ENCODE results near the gene USP31. TPM values are rescaled to one million over a fixed set of nuclear protein-coding genes. Genes with fewer than 3 reads are reported as not detected.

The USP31 gene
- total and polyA plus RNA-seq, 2 of the 13 experiments (the other 11 are each of a cell fraction or from before 2014, with no cell fraction given), result 22.5 to 23.3 TPM

- TF ChIP-seq, protein P1, sequence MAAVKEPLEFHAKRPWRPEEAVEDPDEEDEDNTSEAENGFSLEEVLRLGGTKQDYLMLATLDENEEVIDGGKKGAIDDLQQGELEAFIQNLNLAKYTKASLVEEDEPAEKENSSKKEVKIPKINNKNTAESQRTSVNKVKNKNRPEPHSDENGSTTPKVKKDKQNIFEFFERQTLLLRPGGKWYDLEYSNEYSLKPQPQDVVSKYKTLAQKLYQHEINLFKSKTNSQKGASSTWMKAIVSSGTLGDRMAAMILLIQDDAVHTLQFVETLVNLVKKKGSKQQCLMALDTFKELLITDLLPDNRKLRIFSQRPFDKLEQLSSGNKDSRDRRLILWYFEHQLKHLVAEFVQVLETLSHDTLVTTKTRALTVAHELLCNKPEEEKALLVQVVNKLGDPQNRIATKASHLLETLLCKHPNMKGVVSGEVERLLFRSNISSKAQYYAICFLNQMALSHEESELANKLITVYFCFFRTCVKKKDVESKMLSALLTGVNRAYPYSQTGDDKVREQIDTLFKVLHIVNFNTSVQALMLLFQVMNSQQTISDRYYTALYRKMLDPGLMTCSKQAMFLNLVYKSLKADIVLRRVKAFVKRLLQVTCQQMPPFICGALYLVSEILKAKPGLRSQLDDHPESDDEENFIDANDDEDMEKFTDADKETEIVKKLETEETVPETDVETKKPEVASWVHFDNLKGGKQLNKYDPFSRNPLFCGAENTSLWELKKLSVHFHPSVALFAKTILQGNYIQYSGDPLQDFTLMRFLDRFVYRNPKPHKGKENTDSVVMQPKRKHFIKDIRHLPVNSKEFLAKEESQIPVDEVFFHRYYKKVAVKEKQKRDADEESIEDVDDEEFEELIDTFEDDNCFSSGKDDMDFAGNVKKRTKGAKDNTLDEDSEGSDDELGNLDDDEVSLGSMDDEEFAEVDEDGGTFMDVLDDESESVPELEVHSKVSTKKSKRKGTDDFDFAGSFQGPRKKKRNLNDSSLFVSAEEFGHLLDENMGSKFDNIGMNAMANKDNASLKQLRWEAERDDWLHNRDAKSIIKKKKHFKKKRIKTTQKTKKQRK (IDR thresholded peaks at IDR 0.05; ENCODE audit: low read length), result no peak
- TF ChIP-seq CHD4 (IDR thresholded peaks at IDR 0.05; ENCODE audit: borderline replicate concordance, low read length) (no peak; the same call in 1 of the 2 replicates), SALL2 (CRISPR knock-in tag; IDR thresholded peaks at IDR 0.05) (no peak), ZFP41 (CRISPR knock-in tag; IDR thresholded peaks at IDR 0.05; ENCODE audit: borderline replicate concordance) (peak; percentile 63; the same call in 1 of the 2 replicates), MED8 (CRISPR knock-in tag; IDR thresholded peaks at IDR 0.05; ENCODE audit: insufficient replicate concordance) (no peak), HMG20B (CRISPR knock-in tag; conservative IDR thresholded peaks at IDR 0.05) (no peak), PITX1 (CRISPR knock-in tag; IDR thresholded peaks at IDR 0.05) (0 out of 2 replicates have a peak, but pooled peaks have one; percentile 10), RBM22 (optimal IDR thresholded peaks at IDR 0.05; ENCODE audit: low read length) (peak; percentile 30), HNRNPH1 (optimal IDR thresholded peaks at IDR 0.05; ENCODE audit: low read depth, low read length) (no peak), MIER3 (CRISPR knock-in tag; IDR thresholded peaks at IDR 0.05; ENCODE audit: borderline replicate concordance) (peak; percentile 17; the same call in 1 of the 2 replicates), ZFP36 (IDR thresholded peaks at IDR 0.05; ENCODE audit: borderline replicate concordance, low read depth, low read length, partially characterized antibody) (no peak), ZSCAN21 (CRISPR knock-in tag; IDR thresholded peaks at IDR 0.05; ENCODE audit: borderline replicate concordance) (peak; percentile 50), TEAD3 (CRISPR knock-in tag; optimal IDR thresholded peaks at IDR 0.05; ENCODE audit: borderline replicate concordance) (peak; percentile 45), JUNB (CRISPR knock-in tag; IDR thresholded peaks at IDR 0.05; ENCODE audit: borderline replicate concordance) (no peak), PLRG1 (conservative IDR thresholded peaks at IDR 0.05) (no peak), ZNF629 (CRISPR knock-in tag; conservative IDR thresholded peaks at IDR 0.05) (no peak), IRF1 (CRISPR knock-in tag; IDR thresholded peaks at IDR 0.05; ENCODE audit: low read depth) (no peak), TARDBP (CRISPR knock-in tag; IDR thresholded peaks at IDR 0.05) (no peak), SMARCC2 (IDR thresholded peaks at IDR 0.05) (no peak), ZNF652 (CRISPR knock-in tag; IDR thresholded peaks at IDR 0.05; ENCODE audit: borderline replicate concordance, low read depth) (peak; percentile 7; the same call in 1 of the 2 replicates)
- TF ChIP-seq, protein P2, sequence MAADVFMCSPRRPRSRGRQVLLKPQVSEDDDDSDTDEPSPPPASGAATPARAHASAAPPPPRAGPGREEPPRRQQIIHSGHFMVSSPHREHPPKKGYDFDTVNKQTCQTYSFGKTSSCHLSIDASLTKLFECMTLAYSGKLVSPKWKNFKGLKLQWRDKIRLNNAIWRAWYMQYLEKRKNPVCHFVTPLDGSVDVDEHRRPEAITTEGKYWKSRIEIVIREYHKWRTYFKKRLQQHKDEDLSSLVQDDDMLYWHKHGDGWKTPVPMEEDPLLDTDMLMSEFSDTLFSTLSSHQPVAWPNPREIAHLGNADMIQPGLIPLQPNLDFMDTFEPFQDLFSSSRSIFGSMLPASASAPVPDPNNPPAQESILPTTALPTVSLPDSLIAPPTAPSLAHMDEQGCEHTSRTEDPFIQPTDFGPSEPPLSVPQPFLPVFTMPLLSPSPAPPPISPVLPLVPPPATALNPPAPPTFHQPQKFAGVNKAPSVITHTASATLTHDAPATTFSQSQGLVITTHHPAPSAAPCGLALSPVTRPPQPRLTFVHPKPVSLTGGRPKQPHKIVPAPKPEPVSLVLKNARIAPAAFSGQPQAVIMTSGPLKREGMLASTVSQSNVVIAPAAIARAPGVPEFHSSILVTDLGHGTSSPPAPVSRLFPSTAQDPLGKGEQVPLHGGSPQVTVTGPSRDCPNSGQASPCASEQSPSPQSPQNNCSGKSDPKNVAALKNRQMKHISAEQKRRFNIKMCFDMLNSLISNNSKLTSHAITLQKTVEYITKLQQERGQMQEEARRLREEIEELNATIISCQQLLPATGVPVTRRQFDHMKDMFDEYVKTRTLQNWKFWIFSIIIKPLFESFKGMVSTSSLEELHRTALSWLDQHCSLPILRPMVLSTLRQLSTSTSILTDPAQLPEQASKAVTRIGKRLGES (CRISPR knock-in tag; IDR thresholded peaks at IDR 0.05; ENCODE audit: borderline replicate concordance), result no peak
- TF ChIP-seq, protein P3, sequence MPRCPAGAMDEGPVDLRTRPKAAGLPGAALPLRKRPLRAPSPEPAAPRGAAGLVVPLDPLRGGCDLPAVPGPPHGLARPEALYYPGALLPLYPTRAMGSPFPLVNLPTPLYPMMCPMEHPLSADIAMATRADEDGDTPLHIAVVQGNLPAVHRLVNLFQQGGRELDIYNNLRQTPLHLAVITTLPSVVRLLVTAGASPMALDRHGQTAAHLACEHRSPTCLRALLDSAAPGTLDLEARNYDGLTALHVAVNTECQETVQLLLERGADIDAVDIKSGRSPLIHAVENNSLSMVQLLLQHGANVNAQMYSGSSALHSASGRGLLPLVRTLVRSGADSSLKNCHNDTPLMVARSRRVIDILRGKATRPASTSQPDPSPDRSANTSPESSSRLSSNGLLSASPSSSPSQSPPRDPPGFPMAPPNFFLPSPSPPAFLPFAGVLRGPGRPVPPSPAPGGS (CRISPR knock-in tag; IDR thresholded peaks at IDR 0.05), result no peak
These were observed 7.1 kb downstream of the USP31 start (continued) for GRCh38 chr16:23141959-23142740.

All from HepG2 (cell line).